Measurements from ENCODE around the gene WDR64. TPM values are rescaled to one million over a fixed set of nuclear protein-coding genes. Genes with fewer than 3 reads are reported as not detected.
"Not testable (repeated sequence)": the region's sequence is repeated elsewhere in the genome, so short reads cannot be mapped to it uniquely, and the experiment has no call there.

The WDR64 gene
- total RNA-seq, 1 donor from 2014 or later, result not detected

GRCh38 chr1:241730031-241730430, 78.0 kb downstream of the WDR64 start:
- no peak for TF ChIP-seq POLR2AphosphoS5 (IDR thresholded peaks at IDR 0.05; ENCODE audit: insufficient read depth in 1 of 2, low read depth in 1 of 2)
- TF ChIP-seq CTCF (IDR thresholded peaks at IDR 0.05), result no peak
- TF ChIP-seq POLR2A (IDR thresholded peaks at IDR 0.05), result no peak
- Histone ChIP-seq H3K36me3 (no peaks in the 10 kb centered on the region), H3K9me3 (no peaks in the 10 kb centered on the region), H3K4me3 (no peak overlapping the region), H3K27me3 (no peaks in the 10 kb centered on the region), H3K4me1 (no peaks in the 10 kb centered on the region), H3K27ac (no peak overlapping the region)
- intact Hi-C loops (cut with DNase I), result no loop called here
- no peak for DNase-seq (ENCODE audit: extremely low spot score in 2 of 2)

GRCh38 chr1:241733899-241734298, 81.8 kb downstream of the WDR64 start:
- H3K4me1 ChIP-seq, result no peaks in the 10 kb centered on the region
- no peak for DNase-seq (ENCODE audit: extremely low spot score in 2 of 2)
- no peak overlapping the region for H3K27ac ChIP-seq
- intact Hi-C loops (cut with DNase I), result no loop called here
- H3K36me3 ChIP-seq, result no peaks in the 10 kb centered on the region
- no peaks in the 10 kb centered on the region for H3K9me3 ChIP-seq
- TF ChIP-seq CTCF (IDR thresholded peaks at IDR 0.05), result no peak
- no peak for TF ChIP-seq POLR2A (IDR thresholded peaks at IDR 0.05)
- no peak for TF ChIP-seq POLR2AphosphoS5 (IDR thresholded peaks at IDR 0.05; ENCODE audit: insufficient read depth in 1 of 2, low read depth in 1 of 2)
- H3K4me3 ChIP-seq, result no peak overlapping the region
- H3K27me3 ChIP-seq, result no peaks in the 10 kb centered on the region

- H3K36me3 ChIP-seq, result no peaks in the 10 kb centered on the region
- H3K9me3 ChIP-seq, result no peaks in the 10 kb centered on the region
- H3K4me1 ChIP-seq, result no peaks in the 10 kb centered on the region
- intact Hi-C loops (cut with DNase I), result no loop called here
- H3K27me3 ChIP-seq, result no peaks in the 10 kb centered on the region
- no peak for DNase-seq (ENCODE audit: extremely low spot score in 2 of 2)
- TF ChIP-seq POLR2AphosphoS5 (IDR thresholded peaks at IDR 0.05; ENCODE audit: insufficient read depth in 1 of 2, low read depth in 1 of 2) (no peak), CTCF (IDR thresholded peaks at IDR 0.05) (no peak), POLR2A (IDR thresholded peaks at IDR 0.05) (no peak)
- H3K27ac ChIP-seq, result no peak overlapping the region
- no peak overlapping the region for H3K4me3 ChIP-seq
Measured at GRCh38 chr1:241734533-241734932, 82.5 kb downstream of the WDR64 start.

DNA sequence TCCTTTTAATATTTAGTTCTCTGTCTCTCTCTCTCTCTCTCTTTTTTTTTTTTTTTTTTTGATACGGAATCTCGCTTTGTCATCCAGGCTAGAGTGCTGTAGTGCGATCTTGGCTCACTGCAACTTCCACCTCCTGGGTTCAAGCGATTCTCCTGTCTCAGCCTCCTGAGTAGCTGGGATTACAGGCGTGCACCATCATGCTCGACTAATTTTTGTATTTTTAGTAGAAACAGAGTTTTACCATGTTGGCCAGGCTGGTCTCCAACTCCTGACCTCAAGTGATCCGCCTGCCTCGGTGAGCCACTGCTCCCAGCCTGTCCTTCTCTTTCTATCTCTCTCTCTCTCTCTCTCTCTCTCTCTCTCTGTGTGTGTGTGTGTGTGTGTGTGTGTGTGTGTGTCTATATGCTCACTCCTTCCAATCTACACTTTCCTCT, 83.4 kb downstream of the WDR64 start:
- intact Hi-C loops (cut with DNase I); H3K4me1 ChIP-seq: not testable (repeated sequence)

DNA sequence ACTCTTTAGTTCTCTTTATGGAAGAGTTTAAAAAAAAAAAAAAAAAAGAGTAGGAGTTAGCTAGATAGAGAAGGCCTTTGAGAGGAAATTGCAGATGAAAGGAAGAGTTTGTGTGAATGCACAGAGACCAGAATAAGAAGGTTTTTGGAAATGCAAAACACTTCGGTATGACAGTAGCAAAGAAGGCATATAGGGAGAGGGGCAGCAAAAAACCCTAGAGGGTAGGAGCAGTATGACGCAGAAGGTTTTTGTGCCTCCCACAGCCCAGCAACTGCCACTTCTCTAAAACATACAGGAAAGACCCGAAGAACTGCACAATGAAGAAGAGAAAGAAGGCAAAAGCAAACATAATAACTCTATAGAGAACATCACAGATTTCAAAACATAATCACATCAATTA, 84.3 kb downstream of the WDR64 start:
- Histone ChIP-seq H3K27me3 (no peaks in the 10 kb centered on the region), H3K4me1 (no peaks in the 10 kb centered on the region), H3K27ac (no peak overlapping the region), H3K4me3 (no peak overlapping the region), H3K9me3 (no peaks in the 10 kb centered on the region), H3K36me3 (no peaks in the 10 kb centered on the region)
- TF ChIP-seq POLR2A (IDR thresholded peaks at IDR 0.05) (no peak), CTCF (IDR thresholded peaks at IDR 0.05) (no peak), POLR2AphosphoS5 (IDR thresholded peaks at IDR 0.05; ENCODE audit: insufficient read depth in 1 of 2, low read depth in 1 of 2) (no peak)
- DNase-seq (ENCODE audit: extremely low spot score in 2 of 2), result no peak
- intact Hi-C loops (cut with DNase I), result no loop called here

More for the DNA sequence above, 83.4 kb downstream of the WDR64 start:
- H3K27ac ChIP-seq; H3K36me3 ChIP-seq; H3K9me3 ChIP-seq; H3K4me3 ChIP-seq; DNase-seq (ENCODE audit: extremely low spot score in 2 of 2); H3K27me3 ChIP-seq: not testable (repeated sequence)
